NCI-H510A (cell line): ENCODE results near the gene POLE2.
"Not testable (repeated sequence)": the region's sequence is repeated elsewhere in the genome, so short reads cannot be mapped to it uniquely, and the experiment has no call there.

Experiments
- DNase-seq: peaks from one replicate; lab custom pipeline; 2025; lab: John Stamatoyannopoulos, UW

The POLE2 gene

DNA sequence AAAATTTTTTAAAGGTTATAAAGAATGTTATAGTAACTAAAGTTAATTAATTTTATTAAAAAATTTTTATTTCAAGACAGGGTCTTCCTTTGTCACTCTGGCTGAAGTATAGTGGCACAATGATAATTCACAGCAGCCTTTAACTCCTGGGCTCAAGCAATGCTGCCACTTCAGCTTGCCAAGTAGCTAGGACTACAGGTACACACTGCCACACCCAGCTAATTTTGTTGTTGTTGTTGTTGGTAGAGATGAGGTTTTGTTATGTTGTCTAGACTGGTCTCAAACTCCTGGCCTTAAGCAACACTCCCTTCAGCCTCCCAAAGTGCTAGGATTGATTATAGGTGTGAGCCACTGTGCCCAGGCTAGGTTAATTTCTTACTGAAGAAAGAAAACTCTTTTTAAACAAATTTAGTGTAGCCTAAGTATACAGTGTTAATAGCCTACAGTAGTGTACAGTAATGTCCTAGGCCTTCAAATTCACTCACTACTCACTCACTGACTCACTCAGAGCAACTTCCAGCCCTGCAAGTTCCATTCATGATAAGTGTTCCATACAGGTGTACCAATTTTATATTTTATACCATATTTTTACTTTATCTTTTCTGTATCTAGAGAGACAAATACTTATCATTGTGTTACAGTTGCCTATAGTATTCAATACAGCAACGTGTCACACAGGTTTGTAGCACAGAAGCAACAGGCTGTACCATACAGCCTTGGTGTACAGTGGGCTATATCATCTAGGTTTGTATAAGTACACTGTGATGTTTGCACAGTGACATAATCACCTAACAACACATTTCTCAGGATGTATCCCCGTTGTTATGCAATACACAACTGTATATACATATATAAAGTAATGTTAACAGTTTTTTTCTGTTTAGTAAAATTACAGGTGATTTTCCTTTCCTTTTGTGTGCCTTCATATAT is 28.2 kb downstream of the POLE2 start:
- DNase-seq, result no peak

DNA sequence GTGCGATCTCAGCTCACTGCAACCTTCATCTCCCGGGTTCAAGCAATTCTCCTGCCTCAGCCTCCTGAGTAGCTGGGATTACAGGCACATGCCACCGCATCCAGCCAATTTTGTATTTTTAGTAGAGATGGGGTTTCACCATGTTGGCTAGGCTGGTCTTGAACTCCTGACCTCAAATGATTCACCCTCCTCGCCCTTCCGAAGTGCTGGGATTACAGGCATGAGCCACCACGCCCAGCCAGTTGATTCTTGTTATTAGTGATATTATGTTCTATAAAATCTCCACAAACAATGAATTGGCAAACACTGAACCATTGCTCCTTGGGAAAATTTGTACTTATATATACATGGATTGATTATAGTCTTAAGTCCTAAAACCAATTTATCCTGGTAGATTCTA is 30.5 kb downstream of the POLE2 start:
- DNase-seq, result not testable (repeated sequence)

DNA sequence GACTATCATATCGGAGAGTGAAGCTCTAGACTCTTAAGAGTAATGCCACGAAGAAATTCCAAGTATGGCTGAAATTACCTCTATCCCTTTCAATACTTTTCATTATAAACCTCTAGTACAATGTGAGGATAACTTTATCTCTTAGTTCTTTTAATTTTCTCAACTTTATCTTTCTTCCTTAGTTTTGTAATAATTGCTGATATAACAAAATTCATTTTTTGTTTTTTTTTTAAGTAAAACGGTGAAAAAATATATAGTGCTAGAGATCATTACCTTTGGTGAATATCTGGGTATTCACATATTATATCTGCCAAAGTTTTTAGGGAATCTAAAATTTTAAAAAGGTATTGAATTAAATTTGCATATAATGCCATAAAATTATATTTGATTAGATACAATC is 33.5 kb downstream of the POLE2 start:
- DNase-seq, result no peak

DNA sequence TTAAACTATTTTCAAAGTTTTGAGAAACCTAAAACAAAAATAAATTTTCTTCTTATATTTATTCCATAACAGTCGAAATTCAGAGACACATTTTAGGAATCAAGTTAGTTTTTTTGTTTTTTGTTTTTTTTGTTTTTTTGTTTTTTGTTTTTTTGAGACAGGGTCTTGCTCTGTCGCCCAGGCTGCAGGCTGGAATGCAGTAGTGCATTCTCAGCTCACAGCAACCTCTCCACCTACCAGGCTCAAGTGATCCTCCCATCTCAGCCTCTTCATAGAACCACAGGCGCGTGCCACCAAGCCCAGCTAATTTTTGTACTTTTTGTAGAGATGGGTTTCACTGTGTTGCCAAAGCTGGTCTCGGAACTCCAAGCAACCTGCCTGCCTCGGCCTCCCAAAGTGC is 34.5 kb downstream of the POLE2 start:
- no peak for DNase-seq

DNA sequence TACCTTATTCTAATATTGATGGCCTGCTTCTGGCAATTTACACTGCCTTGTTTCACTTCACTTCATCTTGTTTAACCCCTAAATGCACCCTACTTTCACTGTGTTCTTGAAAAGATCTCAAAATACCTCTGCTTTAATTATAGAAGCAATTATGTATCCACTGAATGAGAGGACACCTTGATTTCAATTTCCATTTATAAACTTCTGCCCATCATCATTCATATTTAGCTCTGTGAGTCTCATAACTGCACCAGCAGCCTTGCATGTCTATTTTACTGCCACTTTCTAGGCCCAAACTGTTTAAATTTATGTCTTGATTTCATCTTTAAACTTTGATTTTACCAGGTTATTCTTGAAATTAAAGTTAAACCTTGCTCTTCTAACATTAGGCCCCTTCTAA is 45.9 kb downstream of the POLE2 start:
- no peak for DNase-seq

GRCh38 chr14:49641697-49642129 is 46.3 kb downstream of the POLE2 start:
- DNase-seq, result no peak

GRCh38 chr14:49640540-49641417 is 47.2 kb downstream of the POLE2 start:
- no peak for DNase-seq

DNA sequence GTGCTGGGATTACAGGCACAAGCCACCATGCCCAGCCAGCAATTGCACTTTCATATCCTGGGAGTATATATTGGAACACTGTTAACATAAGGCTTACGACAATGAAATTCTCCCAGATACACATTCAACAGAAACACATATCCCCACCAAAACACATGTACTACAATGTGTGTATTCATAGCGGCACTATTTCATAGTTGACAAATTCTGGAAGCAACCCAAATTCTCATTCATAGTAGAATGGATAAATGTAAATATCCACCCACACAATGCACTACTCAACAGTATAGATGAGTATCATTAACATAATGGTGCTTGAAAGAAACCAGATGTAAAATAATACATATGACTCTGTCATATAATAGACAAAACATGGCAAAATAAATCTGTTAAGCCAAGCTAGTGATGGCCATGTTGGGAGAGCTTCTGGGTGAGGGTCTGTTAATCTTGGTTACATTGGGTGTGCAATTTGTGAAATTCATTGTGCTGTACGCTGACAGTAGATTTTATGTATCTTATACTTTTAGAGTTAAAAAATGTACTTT is 50.4 kb downstream of the POLE2 start:
- no peak for DNase-seq

DNA sequence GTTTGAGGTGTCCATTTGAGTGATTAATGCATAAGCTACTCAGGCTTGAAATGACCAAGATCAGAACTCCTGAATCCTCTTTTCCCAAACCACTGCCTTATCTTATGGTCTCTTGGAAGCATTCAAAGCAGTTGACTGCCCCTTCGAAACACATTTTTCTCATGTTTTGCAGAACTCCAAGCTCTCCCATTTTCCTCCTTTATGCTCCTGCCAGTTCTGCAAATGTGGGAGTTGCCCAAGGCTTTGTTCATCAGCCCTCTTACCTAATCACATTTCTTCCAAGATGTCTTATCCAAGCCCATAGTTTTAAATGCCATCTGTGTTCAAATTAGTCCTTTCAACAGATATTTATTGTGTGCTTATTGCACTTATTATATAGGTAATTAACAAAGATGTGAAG is 51.1 kb downstream of the POLE2 start:
- DNase-seq, result no peak

GRCh38 chr14:49634547-49635334 is 53.3 kb downstream of the POLE2 start, which contains the start of gene DNAAF2:
Gene DNAAF2 (minus strand): TSS chr14:49635244. CDS start chr14:49635149, 95 bp downstream.
- DNase-seq, result peak; percentile 20

DNA sequence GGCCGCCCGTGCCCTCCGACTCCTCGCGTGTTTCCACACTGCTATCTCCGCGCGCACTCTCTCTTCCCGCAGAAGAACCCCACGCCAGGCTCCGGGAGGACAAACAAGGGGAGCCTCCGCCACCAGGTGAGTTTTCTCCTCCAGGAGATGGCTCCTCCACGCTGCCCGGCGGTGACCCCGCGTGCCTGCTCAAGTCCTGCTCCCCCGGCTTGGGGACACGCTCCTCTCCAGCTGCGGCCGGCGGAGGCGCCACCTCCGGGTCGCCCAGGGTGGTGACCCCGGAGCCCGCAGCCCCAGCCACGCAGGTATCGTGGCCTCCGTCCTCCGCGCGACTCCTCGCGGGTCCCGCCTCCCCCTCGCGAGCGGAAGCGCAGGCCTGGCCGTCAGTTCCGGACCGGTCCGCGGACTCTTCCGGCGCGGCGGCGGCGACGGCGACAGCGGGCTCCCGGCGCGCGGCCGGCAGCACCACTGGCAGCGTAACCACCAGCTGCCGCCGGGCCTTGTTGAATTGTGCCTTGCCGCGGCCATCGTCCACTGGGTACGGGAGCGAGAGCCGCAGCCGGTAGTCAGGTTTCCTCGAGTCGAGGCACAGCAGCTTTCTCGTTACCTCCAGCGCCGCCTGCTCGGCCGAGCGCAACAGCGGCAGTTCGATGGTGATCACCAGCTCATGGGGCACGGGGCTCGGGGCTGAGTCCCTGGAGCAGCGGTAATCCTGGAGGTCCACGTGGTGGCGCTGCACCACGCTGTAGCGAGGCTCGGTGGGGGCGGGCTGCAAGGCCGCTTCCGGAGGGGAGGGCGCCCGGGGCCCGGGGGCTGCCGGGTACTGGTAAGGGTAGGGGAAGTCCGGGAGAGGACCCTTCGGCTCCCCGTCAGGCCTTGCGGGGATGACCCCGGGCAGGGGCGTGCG is 54.1 kb downstream of the POLE2 start:
- DNase-seq, result peak; percentile 93

DNA sequence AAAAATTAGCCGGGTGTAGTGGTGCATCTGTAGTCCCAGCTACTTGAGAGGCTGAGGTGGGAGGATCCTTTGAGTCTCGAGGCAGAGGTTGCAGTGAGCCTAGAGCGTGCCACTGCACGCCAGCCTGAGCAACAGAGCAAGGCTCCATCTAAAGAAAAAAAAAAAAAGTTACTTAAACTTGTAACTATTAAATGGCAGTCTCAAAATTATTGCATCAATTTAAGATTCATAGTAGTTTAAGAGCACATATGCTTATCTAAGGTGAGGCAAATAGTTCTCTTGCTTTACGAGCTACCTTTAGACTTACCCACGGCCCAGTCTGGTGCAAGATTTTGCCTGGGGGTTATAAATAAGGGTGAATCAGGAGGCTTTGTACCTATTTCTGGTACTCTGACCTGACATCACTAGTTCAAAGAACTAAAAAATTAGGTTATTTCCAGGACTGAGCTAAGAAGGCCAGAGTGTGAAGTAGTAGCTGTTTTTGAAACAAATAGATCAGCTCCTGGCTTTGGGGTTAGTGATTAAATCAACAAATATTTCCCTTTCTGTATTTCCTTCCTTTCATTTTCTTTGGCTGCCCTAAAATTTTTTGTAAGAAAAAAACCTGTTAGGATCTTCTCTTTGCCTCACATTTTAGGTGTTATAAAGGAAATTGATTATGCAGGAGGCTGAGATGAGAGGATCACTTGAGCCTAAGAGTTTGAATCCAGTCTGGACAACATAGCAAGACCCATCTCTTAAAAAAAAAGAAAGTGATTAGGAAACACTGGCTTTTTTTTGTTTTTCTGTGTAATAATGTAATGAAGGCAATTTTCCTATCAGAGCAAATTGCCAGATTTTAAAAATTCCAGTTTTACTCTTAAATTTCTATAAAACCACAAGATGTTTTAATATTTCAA is 63.8 kb downstream of the POLE2 start:
- no peak for DNase-seq

DNA sequence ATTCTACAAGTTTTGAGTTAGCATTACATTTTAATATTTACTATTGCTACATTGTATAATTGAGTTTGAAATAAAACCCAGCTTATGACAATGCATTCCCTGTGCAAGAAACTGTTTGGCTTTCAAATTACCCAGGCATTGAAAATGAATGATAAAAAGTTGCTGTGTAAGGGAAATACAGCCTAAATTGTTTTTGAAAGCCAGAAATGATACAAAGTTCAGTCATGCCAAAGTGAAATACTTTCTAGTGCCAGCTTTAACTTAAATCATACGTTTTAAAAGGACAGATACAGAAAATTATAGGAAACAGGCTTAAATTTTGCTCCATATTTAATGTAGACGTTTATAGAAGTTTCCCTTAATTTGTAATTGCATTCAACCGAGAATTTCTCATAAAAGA is 64.6 kb downstream of the POLE2 start:
- DNase-seq, result no peak

DNA sequence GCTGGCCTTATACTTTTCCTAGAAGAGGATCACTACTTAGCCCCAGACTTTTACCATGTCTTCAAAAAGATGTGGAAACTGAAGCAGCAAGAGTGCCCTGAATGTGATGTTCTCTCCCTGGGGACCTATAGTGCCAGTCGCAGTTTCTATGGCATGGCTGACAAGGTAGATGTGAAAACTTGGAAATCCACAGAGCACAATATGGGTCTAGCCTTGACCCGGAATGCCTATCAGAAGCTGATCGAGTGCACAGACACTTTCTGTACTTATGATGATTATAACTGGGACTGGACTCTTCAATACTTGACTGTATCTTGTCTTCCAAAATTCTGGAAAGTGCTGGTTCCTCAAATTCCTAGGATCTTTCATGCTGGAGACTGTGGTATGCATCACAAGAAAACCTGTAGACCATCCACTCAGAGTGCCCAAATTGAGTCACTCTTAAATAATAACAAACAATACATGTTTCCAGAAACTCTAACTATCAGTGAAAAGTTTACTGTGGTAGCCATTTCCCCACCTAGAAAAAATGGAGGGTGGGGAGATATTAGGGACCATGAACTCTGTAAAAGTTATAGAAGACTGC is 65.9 kb downstream of the POLE2 start:
- no peak for DNase-seq

- DNase-seq, result peak; percentile 47
These were observed 66.7 kb downstream of the POLE2 start for GRCh38 chr14:49621114-49621881.

DNA sequence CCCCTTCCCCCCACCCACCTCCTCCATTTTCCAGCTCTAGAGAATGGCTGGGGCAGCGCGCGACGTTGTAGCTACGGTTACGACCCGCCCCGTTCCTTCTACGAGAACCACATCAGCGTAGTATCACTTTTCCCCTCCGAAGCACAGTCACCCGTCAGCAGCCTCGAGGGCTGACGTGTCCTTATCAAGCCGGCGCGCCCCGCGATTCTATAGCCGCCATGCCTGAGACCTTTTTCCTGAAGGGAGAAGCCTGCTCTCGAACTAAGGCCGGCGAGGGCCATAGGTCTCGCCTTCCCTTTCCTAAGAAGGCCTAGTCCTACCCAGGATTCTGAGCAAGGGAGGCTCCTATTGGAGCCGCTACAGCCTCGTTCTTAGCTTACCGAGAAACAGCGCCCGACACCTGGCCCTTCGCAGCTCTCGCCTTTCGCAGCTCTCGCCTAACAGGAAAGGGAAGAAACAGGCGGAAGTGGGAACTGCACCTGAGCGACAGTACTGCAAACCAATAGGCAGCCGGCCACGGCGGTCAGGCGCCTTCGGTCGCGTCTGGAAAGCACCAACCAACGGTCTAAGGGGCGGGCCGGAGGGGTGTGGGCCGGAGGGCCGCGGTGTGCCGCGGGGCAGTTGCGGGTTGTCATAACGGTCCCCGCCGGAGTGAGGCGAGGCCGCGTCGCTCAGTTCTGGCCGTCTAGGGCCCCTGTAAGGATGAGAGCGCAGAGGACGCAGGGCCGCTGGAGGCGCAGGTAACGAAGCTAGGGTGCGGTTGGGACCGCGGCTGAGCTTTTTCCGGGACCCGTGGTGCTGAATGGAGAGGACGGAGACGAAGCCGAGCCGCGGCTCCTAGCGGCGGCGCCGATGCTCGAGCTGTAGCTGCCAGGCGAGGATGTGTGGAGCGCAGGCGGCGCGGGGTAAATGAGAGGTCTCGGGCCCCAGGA is 67.6 kb downstream of the POLE2 start, which contains the start of the genes MGAT2 and RPL36AL:
MGAT2 (plus strand) TSS at position 618 of the 932 bp plus-strand sequence. CDS start 470 bp downstream, outside the sequence.
RPL36AL (minus strand) TSS at position 445 of the 932 bp plus-strand sequence. CDS start 1,522 bp downstream, outside the sequence.
- peak; percentile 93 for DNase-seq

DNA sequence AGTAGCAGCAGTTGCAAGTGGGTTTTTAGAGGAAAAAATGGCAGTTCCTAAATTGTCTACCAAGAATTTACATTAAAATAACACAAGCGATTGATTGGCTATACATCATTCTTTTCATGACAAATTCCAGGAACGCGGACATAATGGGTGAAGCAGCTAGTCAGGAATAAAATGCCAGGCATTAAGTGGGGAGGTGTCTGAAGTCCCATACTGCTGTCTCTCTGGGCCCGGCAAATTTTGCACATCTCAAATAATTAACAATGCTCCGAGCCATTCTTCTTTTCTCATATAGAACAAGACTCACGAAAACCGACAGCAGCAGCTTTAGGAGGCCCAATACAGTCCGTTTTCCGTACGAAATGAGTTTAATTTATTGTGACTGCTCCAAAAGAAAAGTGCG is 68.3 kb downstream of the POLE2 start:
- DNase-seq, result no peak
